NCI-H1092 treated with DMSO at 0.1 percent for 48 hours (cell line): Measurements from ENCODE around the gene RMDN3.

Source experiments
- DNase-seq: peaks from one replicate; lab custom pipeline; 2025; lab: John Stamatoyannopoulos, UW

Gene RMDN3

GRCh38 chr15:40747685-40748631 lies 7.1 kb downstream of the RMDN3 start:
- no peak for DNase-seq

- no peak for DNase-seq
Measured at GRCh38 chr15:40746916-40747418, 8.1 kb downstream of the RMDN3 start.

GRCh38 chr15:40744815-40745152 lies 10.3 kb downstream of the RMDN3 start:
- no peak for DNase-seq

- DNase-seq = no peak
Measured at GRCh38 chr15:40743921-40744814, 10.9 kb downstream of the RMDN3 start.

- no peak for DNase-seq
Measured at GRCh38 chr15:40743485-40743901, 11.6 kb downstream of the RMDN3 start.

GRCh38 chr15:40739854-40740253 lies 15.2 kb downstream of the RMDN3 start:
- DNase-seq = no peak

GRCh38 chr15:40739047-40739446 lies 16.0 kb downstream of the RMDN3 start:
- DNase-seq = no peak

GRCh38 chr15:40737048-40737447 lies 18.0 kb downstream of the RMDN3 start:
- no peak for DNase-seq

- DNase-seq = no peak
Measured at GRCh38 chr15:40736575-40736974, 18.5 kb downstream of the RMDN3 start.

- DNase-seq = no peak
Measured at GRCh38 chr15:40731034-40731433, 24.0 kb downstream of the RMDN3 start.

GRCh38 chr15:40723919-40724318 lies 31.1 kb downstream of the RMDN3 start:
- no peak for DNase-seq

GRCh38 chr15:40722934-40723333 lies 32.1 kb downstream of the RMDN3 start:
- DNase-seq = no peak

- no peak for DNase-seq
Measured at GRCh38 chr15:40722354-40722753, 32.7 kb downstream of the RMDN3 start.

- no peak for DNase-seq
Measured at GRCh38 chr15:40721701-40722100, 33.4 kb downstream of the RMDN3 start.

GRCh38 chr15:40716165-40716564 lies 38.9 kb downstream of the RMDN3 start:
- DNase-seq = no peak

- DNase-seq = no peak
Measured at GRCh38 chr15:40714144-40714543, 40.9 kb downstream of the RMDN3 start.

GRCh38 chr15:40706121-40706520 lies 48.9 kb downstream of the RMDN3 start:
- DNase-seq = no peak

GRCh38 chr15:40702077-40702476 lies 53.0 kb downstream of the RMDN3 start:
- no peak for DNase-seq

- no peak for DNase-seq
Measured at GRCh38 chr15:40697916-40698315, 57.1 kb downstream of the RMDN3 start.

GRCh38 chr15:40696228-40696627 lies 58.8 kb downstream of the RMDN3 start:
- no peak for DNase-seq

- DNase-seq = no peak
Measured at GRCh38 chr15:40695469-40695890, 59.6 kb downstream of the RMDN3 start.

GRCh38 chr15:40694688-40695468 lies 60.2 kb downstream of the RMDN3 start, which contains the start of gene RAD51:
Gene RAD51 (plus strand): TSS chr15:40695174. CDS start chr15:40698759, 3,585 bp downstream.
- peak; percentile 76 for DNase-seq
